Endothelial cell (in vitro differentiated cells): ENCODE data around the gene ALKBH8. TPM values are rescaled to one million over a fixed set of nuclear protein-coding genes. Genes with fewer than 3 reads are reported as not detected.

Experiments
- DNase-seq: peaks from one replicate; pipeline ENCODE4 v3.0.0; 2021; ENCODE audit warnings: low spot score
- H3K27ac Mint-ChIP-seq: one replicate; pipeline ENCODE4 v1.8.0; 2021; ENCODE audit warnings: mixed read lengths, inconsistent platforms; ENCODE audit not compliant: unreplicated experiment
- H3K27me3 Mint-ChIP-seq: one replicate; pipeline ENCODE4 v1.8.0; 2021; ENCODE audit warnings: mild to moderate bottlenecking, moderate library complexity, mixed read lengths, inconsistent platforms; ENCODE audit not compliant: unreplicated experiment
- H3K36me3 Mint-ChIP-seq: one replicate; pipeline ENCODE4 v1.8.0; 2021; ENCODE audit warnings: mild to moderate bottlenecking, low read depth, mixed read lengths, inconsistent platforms; ENCODE audit not compliant: unreplicated experiment
- H3K4me1 Mint-ChIP-seq: one replicate; pipeline ENCODE4 v1.8.0; 2021; ENCODE audit warnings: mild to moderate bottlenecking, mixed read lengths, inconsistent platforms; ENCODE audit not compliant: unreplicated experiment
- H3K4me3 Mint-ChIP-seq: one replicate; pipeline ENCODE4 v1.8.0; 2021; ENCODE audit warnings: mild to moderate bottlenecking, mixed read lengths, inconsistent platforms; ENCODE audit not compliant: unreplicated experiment
- H3K9me3 Mint-ChIP-seq: one replicate; pipeline ENCODE4 v1.8.0; 2021; ENCODE audit warnings: mixed read lengths, inconsistent platforms; ENCODE audit not compliant: unreplicated experiment
- long read RNA-seq: library from polyadenylated mRNA; unstranded; transcript quantifications from one replicate; pipeline ENCODE4 v2.0.0, GENCODE V29; 2020; ENCODE audit not compliant: unreplicated experiment
- total RNA-seq: library from RNA; stranded (reverse); fragmentation: NEBNext Ultra II Directional; extraction: Animal tissue kit (Norgen Biotek cat#: 25700); gene quantifications from one replicate; pipeline ENCODE4 v1.2.1, GENCODE V29; 2021; ENCODE audit not compliant: unreplicated experiment
- TF ChIP-seq, protein P1 (sequence below): fragments of 200-600 bp; sonication (generic); IDR thresholded peaks from one replicate; pipeline ENCODE4 v1.5.0; 2021; ENCODE audit warnings: antibody characterized with exemption; ENCODE audit not compliant: unreplicated experiment

The ALKBH8 gene, protein sequence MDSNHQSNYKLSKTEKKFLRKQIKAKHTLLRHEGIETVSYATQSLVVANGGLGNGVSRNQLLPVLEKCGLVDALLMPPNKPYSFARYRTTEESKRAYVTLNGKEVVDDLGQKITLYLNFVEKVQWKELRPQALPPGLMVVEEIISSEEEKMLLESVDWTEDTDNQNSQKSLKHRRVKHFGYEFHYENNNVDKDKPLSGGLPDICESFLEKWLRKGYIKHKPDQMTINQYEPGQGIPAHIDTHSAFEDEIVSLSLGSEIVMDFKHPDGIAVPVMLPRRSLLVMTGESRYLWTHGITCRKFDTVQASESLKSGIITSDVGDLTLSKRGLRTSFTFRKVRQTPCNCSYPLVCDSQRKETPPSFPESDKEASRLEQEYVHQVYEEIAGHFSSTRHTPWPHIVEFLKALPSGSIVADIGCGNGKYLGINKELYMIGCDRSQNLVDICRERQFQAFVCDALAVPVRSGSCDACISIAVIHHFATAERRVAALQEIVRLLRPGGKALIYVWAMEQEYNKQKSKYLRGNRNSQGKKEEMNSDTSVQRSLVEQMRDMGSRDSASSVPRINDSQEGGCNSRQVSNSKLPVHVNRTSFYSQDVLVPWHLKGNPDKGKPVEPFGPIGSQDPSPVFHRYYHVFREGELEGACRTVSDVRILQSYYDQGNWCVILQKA
- total RNA-seq: 8.4 TPM
- long read RNA-seq, full-length matches to known transcripts: 3 of 3 reads
- long read RNA-seq, partial matches to known transcripts: 0 of 3 reads
- long read RNA-seq, other reads (novel, unspliced or antisense): 0 of 3 reads

DNA sequence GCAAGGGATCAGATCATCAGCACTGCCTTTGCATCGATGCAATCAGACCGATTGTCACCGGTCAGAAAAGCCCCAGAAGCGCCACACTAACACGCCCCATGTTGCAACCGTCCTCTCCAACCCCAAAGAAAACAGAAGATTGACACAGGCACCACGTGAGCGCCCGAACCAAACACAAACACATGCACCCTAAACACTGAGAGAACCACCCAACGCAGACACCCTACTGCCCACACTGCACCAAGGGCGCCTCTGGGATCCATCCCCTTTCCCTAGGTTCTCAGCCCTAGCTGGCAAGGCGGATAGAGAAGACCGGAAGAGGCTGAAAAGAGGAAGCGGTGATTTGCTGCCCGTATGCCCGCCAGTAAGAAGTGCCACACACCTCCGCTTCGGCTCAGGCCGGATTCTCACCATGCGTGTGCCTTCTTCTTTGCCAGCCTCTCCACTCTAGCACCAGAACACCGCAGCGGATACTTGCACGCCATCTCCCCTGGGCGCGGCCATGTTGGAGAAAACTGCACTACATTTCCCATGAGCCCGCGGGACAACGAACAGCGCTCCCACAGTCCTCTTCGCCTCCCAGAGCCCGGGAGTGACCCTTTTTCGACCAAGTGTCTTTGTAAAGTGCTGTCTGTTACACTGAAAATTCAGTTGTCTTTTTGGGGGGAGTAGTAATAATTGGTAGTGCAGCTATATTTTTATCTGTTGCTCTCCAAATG lies at the start of gene ALKBH8:
ALKBH8 (minus strand) TSS at position 517 of the 719 bp plus-strand sequence. CDS start 4,842 bp downstream, outside the sequence.
- Mint-ChIP-seq H3K4me3 (peak within 1 kb of the TSS; percentile 93), H3K4me1 (peaks cover 16% of the 10 kb centered on the region), H3K36me3 (no peaks in the 10 kb centered on the region), H3K27ac (peak within 1 kb of the TSS; percentile 79), H3K27me3 (peaks cover 1% of the 10 kb centered on the region), H3K9me3 (no peaks in the 10 kb centered on the region)
- TF ChIP-seq, protein P1, sequence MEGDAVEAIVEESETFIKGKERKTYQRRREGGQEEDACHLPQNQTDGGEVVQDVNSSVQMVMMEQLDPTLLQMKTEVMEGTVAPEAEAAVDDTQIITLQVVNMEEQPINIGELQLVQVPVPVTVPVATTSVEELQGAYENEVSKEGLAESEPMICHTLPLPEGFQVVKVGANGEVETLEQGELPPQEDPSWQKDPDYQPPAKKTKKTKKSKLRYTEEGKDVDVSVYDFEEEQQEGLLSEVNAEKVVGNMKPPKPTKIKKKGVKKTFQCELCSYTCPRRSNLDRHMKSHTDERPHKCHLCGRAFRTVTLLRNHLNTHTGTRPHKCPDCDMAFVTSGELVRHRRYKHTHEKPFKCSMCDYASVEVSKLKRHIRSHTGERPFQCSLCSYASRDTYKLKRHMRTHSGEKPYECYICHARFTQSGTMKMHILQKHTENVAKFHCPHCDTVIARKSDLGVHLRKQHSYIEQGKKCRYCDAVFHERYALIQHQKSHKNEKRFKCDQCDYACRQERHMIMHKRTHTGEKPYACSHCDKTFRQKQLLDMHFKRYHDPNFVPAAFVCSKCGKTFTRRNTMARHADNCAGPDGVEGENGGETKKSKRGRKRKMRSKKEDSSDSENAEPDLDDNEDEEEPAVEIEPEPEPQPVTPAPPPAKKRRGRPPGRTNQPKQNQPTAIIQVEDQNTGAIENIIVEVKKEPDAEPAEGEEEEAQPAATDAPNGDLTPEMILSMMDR: no peak
- peak; percentile 71 for DNase-seq

DNA sequence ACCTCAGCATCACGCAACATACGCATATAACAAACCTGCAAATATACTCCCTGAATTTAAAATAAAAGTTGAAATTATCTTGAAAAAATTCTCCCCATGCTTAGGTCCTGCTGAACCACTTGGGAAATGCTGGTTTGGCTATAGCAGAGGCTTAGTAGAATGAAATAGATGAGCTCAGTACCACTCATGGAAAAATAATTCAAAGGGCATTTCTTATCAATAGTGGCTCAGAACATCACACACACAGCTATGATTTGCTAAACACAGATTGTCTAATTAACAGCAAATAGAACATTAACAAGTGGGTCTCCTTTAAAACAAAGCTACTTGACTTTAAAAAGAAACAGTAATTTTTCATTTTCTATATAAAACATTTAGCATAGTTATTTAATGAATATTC lies 46.9 kb upstream of the ALKBH8 start:
- Mint-ChIP-seq H3K4me1 (peaks cover 23% of the 10 kb centered on the region), H3K4me3 (no peak overlapping the region), H3K27ac (no peak overlapping the region), H3K9me3 (no peaks in the 10 kb centered on the region), H3K36me3 (no peaks in the 10 kb centered on the region), H3K27me3 (no peaks in the 10 kb centered on the region)
- DNase-seq: no peak
- TF ChIP-seq, protein P1: no peak

- Mint-ChIP-seq H3K4me3 (no peak overlapping the region), H3K9me3 (no peaks in the 10 kb centered on the region), H3K27ac (peak overlapping the region; percentile 36), H3K27me3 (no peaks in the 10 kb centered on the region), H3K36me3 (no peaks in the 10 kb centered on the region), H3K4me1 (peaks cover 23% of the 10 kb centered on the region)
- DNase-seq: no peak
- TF ChIP-seq, protein P1: no peak
Observed at GRCh38 chr11:107609400-107610218, 44.1 kb upstream of the ALKBH8 start.

DNA sequence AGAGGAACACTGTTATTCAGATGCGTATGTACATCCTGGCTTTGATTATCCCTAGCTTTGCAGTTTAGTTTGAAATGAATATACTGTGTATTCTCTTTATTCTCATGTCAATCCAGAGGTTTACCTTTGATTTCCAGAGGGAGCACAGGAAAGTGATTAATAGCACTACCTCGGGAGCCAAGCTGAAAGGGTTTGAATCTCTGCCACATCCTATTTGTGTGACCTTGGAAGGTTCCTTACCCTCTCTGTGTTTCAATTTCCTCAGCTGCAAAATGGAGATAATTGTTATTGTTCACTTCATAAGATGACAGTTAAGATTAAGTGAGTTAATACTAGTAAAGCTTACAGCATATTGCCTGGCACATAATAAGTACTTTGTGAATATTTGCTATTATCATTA lies 43.3 kb upstream of the ALKBH8 start:
- no peak for DNase-seq
- Mint-ChIP-seq H3K4me3 (no peak overlapping the region), H3K9me3 (no peaks in the 10 kb centered on the region), H3K4me1 (peaks cover 23% of the 10 kb centered on the region), H3K27ac (no peak overlapping the region), H3K27me3 (no peaks in the 10 kb centered on the region), H3K36me3 (no peaks in the 10 kb centered on the region)
- TF ChIP-seq, protein P1: no peak
